K562 (cell line): ENCODE results near the gene HSF5. TPM values are rescaled to one million over a fixed set of nuclear protein-coding genes. Genes with fewer than 3 reads are reported as not detected.

Experiments
- DIDO1 ChIP-seq: fragments of 450-650 bp; IDR thresholded peaks from 2 replicates; pipeline ENCODE4 v1.6.1; 2016; ENCODE audit warnings: low read depth, missing biosample characterization, missing genetic modification characterization
- EGR1 ChIP-seq: fragments of 450-650 bp; conservative IDR thresholded peaks from 2 replicates; pipeline ENCODE4 v1.6.1; 2017; ENCODE audit warnings: mild to moderate bottlenecking
- KHSRP ChIP-seq: fragments of 450-650 bp; IDR thresholded peaks from 2 replicates; pipeline ENCODE4 v1.6.1; 2017
- KLF1 ChIP-seq: fragments of 450-650 bp; IDR thresholded peaks from 2 replicates; pipeline ENCODE4 v1.6.1; 2016; ENCODE audit warnings: missing genetic modification characterization, missing compliant biosample characterization
- MIER1 ChIP-seq: fragments of 450-650 bp; IDR thresholded peaks from 2 replicates; pipeline ENCODE4 v1.6.1; 2016; ENCODE audit warnings: antibody characterized with exemption, mild to moderate bottlenecking, low read depth
- NELFE ChIP-seq: IDR thresholded peaks from 2 replicates; pipeline ENCODE4 v1.6.1; 2011; ENCODE audit warnings: mild to moderate bottlenecking; ENCODE audit not compliant: insufficient read depth, insufficient read length
- NEUROD1 ChIP-seq: fragments of 150-350 bp; IDR thresholded peaks from 2 replicates; pipeline ENCODE4 v1.6.1; 2014; ENCODE audit warnings: borderline replicate concordance, low read length, low read depth; ENCODE audit not compliant: partially characterized antibody
- POLR2H ChIP-seq: IDR thresholded peaks from 2 replicates; pipeline ENCODE4 v1.6.1; 2016; ENCODE audit warnings: missing genetic modification characterization, low read depth, mild to moderate bottlenecking, control low read depth, missing compliant biosample characterization, moderate library complexity
- RFX7 ChIP-seq: fragments of 250-450 bp; sonication (Bioruptor Pico); IDR thresholded peaks from 2 replicates; pipeline ENCODE4 v1.5.1; 2021; ENCODE audit warnings: mild to moderate bottlenecking
- SAFB2 ChIP-seq: fragments of 200-400 bp; formaldehyde crosslinking; IDR thresholded peaks from 2 replicates; pipeline ENCODE4 v1.6.1; 2018; ENCODE audit warnings: borderline replicate concordance, low read length, low read depth, moderate library complexity; ENCODE audit not compliant: severe bottlenecking
- SP2 ChIP-seq: IDR thresholded peaks from 2 replicates; pipeline ENCODE4 v1.6.1; 2011; ENCODE audit warnings: mild to moderate bottlenecking, low read depth, low read length, moderate library complexity; ENCODE audit not compliant: poor library complexity, severe bottlenecking; ENCODE audit errors: extremely low read depth
- ZNF280A ChIP-seq: fragments of 450-650 bp; IDR thresholded peaks from 2 replicates; pipeline ENCODE4 v1.6.1; 2018; ENCODE audit warnings: mild to moderate bottlenecking, low read depth; ENCODE audit not compliant: partially characterized antibody
- ZNF445 ChIP-seq: fragments of 250-450 bp; sonication (Bioruptor Pico); IDR thresholded peaks from 2 replicates; pipeline ENCODE4 v1.4.0; 2020; ENCODE audit warnings: low read depth, mild to moderate bottlenecking, moderate library complexity
- ZNF449 ChIP-seq: fragments of 250-450 bp; sonication (Bioruptor Pico); IDR thresholded peaks from 2 replicates; pipeline ENCODE4 v1.8.0; 2022; ENCODE audit warnings: moderate library complexity, mild to moderate bottlenecking, inconsistent platforms
- ZNF589 ChIP-seq: fragments of 200-800 bp; sonication (Bioruptor generic); IDR thresholded peaks from 2 replicates; pipeline ENCODE4 v1.6.1; 2016; ENCODE audit warnings: low read depth, missing genetic modification characterization, missing compliant biosample characterization
- ZNF76 ChIP-seq: fragments of 250-450 bp; sonication (Bioruptor Pico); IDR thresholded peaks from 2 replicates; pipeline ENCODE4 v1.4.0; 2020; ENCODE audit warnings: mild to moderate bottlenecking, moderate library complexity, borderline replicate concordance
- polyA plus RNA-seq, 8 experiments: library from polyadenylated mRNA; depleted of rRNA in 4 of 8; stranded (reverse) in 5 of 8; unstranded in 3 of 8; fragments of >200 nt; fragmentation: Nextera tagmentation in 2 of 8; fragmentation: Illumina TruSeq in 1 of 8; extraction: Ambion mirVana in 2 of 8; extraction: Trizol in 1 of 8; gene quantifications; 2 replicates each; pipeline versions ENCODE4 v1.2.1 to v1.2.3, GENCODE V29; 2011 to 2014; ENCODE audit warnings: inconsistent platforms in 1 of 8, missing spikeins in 1 of 8
- total RNA-seq, 7 experiments: library from RNA; depleted of rRNA in 6 of 7; stranded (reverse); fragments of >200 nt in 6 of 7; fragmentation: Illumina TruSeq in 2 of 7; extraction: Trizol in 2 of 7; gene quantifications; 2 replicates each; pipeline versions ENCODE4 v1.2.1 to v1.2.3, GENCODE V29; 2011 to 2021; ENCODE audit warnings: low replicate concordance in 1 of 7
- TF ChIP-seq, protein P1 (sequence below): IDR thresholded peaks from 2 replicates; pipeline ENCODE4 v1.6.1; 2014; ENCODE audit warnings: antibody characterized with exemption
- TF ChIP-seq, protein P2 (sequence below): fragments of 450-650 bp; formaldehyde crosslinking; IDR thresholded peaks from 2 replicates; pipeline ENCODE4 v1.4.0; 2020; ENCODE audit warnings: mild to moderate bottlenecking, moderate library complexity
- TF ChIP-seq, protein P3 (sequence below), 2 experiments: fragments of 150-350 bp in 1 of 2; IDR thresholded peaks; 2 replicates each; pipeline ENCODE4 v1.6.1; 2012 to 2016; ENCODE audit warnings: low read depth in 2 of 2, low read length in 2 of 2, mild to moderate bottlenecking in 1 of 2, moderate library complexity in 1 of 2

HSF5 gene
- total and polyA plus RNA-seq, 9 of the 15 experiments (the other 6 are each of a cell fraction or from before 2014, with no cell fraction given) = 0.04 TPM; not detected in 8

GRCh38 chr17:58517378-58517927 lies 29.2 kb upstream of the HSF5 start (continued):
- TF ChIP-seq POLR2H (no peak), SP2 (no peak), MIER1 (no peak), KHSRP (no peak), ZNF449 (CRISPR knock-in tag) (no peak), RFX7 (CRISPR knock-in tag) (no peak), EGR1 (no peak), NELFE (no peak), ZNF280A (no peak), KLF1 (tag) (no peak), SAFB2 (no peak), ZNF589 (CRISPR knock-in tag) (no peak), NEUROD1 (no peak), ZNF76 (CRISPR knock-in tag) (no peak), DIDO1 (no peak), ZNF445 (CRISPR knock-in tag) (no peak)
- TF ChIP-seq, protein P1, sequence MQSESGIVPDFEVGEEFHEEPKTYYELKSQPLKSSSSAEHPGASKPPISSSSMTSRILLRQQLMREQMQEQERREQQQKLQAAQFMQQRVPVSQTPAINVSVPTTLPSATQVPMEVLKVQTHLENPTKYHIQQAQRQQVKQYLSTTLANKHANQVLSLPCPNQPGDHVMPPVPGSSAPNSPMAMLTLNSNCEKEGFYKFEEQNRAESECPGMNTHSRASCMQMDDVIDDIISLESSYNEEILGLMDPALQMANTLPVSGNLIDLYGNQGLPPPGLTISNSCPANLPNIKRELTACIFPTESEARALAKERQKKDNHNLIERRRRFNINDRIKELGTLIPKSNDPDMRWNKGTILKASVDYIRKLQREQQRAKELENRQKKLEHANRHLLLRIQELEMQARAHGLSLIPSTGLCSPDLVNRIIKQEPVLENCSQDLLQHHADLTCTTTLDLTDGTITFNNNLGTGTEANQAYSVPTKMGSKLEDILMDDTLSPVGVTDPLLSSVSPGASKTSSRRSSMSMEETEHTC = no peak
- TF ChIP-seq, protein P2, sequence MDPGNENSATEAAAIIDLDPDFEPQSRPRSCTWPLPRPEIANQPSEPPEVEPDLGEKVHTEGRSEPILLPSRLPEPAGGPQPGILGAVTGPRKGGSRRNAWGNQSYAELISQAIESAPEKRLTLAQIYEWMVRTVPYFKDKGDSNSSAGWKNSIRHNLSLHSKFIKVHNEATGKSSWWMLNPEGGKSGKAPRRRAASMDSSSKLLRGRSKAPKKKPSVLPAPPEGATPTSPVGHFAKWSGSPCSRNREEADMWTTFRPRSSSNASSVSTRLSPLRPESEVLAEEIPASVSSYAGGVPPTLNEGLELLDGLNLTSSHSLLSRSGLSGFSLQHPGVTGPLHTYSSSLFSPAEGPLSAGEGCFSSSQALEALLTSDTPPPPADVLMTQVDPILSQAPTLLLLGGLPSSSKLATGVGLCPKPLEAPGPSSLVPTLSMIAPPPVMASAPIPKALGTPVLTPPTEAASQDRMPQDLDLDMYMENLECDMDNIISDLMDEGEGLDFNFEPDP (CRISPR knock-in tag) = no peak
- TF ChIP-seq, protein P3, sequence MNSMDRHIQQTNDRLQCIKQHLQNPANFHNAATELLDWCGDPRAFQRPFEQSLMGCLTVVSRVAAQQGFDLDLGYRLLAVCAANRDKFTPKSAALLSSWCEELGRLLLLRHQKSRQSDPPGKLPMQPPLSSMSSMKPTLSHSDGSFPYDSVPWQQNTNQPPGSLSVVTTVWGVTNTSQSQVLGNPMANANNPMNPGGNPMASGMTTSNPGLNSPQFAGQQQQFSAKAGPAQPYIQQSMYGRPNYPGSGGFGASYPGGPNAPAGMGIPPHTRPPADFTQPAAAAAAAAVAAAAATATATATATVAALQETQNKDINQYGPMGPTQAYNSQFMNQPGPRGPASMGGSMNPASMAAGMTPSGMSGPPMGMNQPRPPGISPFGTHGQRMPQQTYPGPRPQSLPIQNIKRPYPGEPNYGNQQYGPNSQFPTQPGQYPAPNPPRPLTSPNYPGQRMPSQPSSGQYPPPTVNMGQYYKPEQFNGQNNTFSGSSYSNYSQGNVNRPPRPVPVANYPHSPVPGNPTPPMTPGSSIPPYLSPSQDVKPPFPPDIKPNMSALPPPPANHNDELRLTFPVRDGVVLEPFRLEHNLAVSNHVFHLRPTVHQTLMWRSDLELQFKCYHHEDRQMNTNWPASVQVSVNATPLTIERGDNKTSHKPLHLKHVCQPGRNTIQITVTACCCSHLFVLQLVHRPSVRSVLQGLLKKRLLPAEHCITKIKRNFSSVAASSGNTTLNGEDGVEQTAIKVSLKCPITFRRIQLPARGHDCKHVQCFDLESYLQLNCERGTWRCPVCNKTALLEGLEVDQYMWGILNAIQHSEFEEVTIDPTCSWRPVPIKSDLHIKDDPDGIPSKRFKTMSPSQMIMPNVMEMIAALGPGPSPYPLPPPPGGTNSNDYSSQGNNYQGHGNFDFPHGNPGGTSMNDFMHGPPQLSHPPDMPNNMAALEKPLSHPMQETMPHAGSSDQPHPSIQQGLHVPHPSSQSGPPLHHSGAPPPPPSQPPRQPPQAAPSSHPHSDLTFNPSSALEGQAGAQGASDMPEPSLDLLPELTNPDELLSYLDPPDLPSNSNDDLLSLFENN (IDR thresholded peaks at IDR 0.05; ENCODE audit: low read depth in 2 of 2, low read length in 2 of 2) = no peak
